Right kidney (tissue), 1 donor: ENCODE measurements around the gene CDC34.
A peak's percentile ranks its signal among the peaks of the same experiment; 100 is the strongest.

ENCODE experiments used
- DNase-seq: peaks from one replicate; pipeline ENCODE4 v3.0.0-alpha.2; 2016

Gene CDC34

DNA sequence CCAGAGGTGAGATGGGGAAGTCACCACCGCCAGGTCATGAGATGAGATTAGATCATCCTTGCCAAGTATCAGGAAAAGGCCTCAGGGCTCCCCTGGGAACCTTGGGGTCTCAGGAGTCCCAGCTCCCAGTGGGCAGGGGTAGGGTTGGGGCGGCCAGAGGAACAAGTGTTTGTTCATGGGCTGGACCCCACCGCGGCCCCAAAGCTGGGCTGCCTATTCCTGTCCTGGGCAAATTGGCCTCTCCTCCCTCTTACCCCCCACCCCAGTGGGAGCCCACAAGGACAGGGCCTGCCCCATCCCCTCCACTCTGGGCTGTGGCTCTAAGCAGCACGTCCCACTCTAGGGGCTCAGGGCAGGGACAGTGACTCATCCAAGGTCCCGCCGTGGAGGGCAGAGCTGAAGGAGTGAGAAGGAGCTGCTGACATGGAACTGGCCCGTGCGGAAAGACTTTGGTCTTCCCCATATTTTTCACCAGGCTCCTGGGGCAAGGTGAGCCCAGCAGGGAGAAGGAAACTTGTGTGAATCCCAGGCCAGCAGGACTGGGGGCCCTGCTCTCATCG, 54.1 kb downstream of the CDC34 start:
- DNase-seq = no peak

DNA sequence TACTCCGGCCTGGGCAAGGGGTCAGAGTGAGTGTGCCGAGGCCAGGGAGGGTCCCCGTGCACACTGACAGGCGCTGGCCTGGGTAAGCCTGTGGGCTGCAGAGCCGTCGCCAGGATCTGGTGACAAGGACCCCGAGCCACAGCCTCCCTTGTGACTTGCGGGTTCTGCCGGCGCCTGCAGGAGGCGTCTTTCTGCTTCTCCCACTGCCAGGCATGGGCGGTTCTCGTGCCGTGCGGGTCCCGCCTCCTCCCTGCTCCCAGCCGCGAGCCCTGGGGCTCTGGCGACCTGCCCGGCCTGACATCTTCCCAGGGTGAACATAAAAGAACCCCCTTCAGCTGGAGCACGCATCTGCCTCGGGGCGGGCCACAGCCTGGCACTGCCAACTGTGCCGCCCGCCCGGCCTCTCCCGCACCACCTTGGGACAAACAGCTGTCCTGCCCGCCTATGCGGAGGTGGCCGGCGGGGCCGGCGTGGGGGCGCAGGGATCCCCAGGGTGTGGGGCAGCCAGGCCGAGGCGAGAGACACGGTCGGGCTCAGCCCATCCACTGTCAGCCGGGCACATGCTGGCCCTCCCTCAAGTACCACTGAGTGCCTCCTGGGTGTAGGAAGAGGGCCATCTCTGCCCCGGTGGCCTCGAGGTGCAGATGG, 56.7 kb downstream of the CDC34 start:
- peak; percentile 55 for DNase-seq

DNA sequence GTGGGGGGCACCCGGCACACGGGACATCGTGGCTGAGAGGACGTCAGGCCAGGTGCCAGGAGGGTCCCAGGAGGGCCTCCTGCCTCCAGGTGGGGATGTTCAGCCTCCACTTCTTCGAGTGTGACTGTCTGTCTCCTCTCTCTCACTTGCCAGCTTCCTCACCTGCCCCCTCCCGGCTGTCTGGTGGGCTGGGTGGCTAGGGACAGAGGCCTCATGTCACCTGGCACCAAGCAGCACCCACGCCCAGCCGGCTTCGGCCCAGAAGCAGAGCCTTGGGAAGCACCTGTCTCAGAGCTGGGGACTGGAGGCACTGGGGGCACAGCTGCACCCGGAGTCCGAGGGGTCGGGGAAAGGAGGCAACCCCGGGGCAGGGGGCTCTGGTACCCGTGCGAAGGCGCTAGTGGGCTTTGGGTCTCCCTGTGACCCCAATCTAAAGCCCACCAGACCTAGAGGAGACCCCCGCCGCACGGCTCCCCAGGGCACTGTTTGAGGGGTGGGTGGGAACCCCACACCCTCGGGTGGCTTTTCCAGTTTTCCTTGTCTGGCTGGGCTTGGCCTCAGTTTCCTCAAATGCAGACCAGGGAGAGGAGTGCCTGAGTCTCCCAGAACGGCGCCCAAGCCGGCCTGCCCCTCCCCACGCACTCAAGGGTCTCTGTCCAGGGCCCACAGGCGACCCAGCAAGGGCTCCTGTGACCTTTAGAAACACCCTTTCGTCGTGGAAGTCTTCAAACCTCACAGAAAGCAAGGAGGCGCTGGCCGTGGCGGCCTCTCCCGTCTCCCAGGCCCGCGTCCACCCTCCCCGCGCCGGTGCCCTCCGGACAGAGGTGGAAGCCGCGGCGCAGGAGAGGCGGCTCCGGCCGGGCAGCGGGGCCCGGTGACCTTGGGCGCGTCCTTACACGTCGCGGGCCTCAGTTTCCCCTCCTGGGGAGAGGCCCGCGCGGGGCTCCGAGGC, 57.5 kb downstream of the CDC34 start:
- DNase-seq = peak; percentile 48

DNA sequence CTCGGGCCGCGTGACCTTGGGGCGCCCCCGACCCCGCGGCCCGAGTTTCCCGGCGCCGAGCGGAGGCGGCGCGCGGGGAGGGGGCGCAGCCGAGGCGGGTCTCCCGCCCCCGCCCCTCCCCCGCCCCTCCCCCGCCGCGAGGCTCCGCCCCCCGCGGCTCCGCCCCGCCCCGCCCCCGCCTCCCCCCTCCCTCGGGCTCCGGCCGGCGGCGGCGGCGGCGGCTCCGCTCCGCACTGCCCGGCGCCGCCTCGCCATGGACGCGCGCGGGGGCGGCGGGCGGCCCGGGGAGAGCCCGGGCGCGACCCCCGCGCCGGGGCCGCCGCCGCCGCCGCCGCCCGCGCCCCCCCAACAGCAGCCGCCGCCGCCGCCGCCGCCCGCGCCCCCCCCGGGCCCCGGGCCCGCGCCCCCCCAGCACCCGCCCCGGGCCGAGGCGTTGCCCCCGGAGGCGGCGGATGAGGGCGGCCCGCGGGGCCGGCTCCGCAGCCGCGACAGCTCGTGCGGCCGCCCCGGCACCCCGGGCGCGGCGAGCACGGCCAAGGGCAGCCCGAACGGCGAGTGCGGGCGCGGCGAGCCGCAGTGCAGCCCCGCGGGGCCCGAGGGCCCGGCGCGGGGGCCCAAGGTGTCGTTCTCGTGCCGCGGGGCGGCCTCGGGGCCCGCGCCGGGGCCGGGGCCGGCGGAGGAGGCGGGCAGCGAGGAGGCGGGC, 58.3 kb downstream of the CDC34 start, which contains the start of gene HCN2:
Gene HCN2 (plus strand): TSS at position 189 of the 703 bp plus-strand sequence. CDS start 65 bp downstream, at position 254.
- DNase-seq = no peak

DNA sequence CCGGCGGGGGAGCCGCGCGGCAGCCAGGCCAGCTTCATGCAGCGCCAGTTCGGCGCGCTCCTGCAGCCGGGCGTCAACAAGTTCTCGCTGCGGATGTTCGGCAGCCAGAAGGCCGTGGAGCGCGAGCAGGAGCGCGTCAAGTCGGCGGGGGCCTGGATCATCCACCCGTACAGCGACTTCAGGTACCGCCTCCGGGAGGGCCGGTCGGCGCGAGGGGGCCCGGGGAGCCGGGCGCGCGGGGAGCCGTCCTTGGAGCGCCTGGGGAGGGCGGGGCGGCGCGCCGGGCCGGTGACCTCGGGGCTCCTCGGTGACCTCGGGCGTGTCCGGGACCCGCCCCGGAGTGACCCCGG, 58.8 kb downstream of the CDC34 start:
- DNase-seq = no peak

DNA sequence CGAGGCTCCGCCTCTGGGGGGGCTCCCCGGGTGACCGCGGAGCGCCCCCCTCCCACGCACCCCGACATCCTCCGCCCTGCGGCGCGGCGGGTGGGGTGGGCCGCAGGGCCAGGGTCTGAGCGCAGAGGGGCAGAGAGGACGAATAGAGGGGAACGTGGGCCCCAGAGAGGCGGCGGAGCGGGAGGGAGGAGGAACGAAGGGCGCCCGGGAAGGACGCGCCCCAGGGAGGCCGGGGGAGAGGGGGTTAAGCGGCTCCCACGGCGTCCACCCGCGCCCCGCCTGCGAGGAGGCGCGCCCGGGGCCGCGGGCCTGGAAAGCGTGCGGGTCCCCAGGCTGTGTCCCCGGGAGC, 59.2 kb downstream of the CDC34 start:
- no peak for DNase-seq

DNA sequence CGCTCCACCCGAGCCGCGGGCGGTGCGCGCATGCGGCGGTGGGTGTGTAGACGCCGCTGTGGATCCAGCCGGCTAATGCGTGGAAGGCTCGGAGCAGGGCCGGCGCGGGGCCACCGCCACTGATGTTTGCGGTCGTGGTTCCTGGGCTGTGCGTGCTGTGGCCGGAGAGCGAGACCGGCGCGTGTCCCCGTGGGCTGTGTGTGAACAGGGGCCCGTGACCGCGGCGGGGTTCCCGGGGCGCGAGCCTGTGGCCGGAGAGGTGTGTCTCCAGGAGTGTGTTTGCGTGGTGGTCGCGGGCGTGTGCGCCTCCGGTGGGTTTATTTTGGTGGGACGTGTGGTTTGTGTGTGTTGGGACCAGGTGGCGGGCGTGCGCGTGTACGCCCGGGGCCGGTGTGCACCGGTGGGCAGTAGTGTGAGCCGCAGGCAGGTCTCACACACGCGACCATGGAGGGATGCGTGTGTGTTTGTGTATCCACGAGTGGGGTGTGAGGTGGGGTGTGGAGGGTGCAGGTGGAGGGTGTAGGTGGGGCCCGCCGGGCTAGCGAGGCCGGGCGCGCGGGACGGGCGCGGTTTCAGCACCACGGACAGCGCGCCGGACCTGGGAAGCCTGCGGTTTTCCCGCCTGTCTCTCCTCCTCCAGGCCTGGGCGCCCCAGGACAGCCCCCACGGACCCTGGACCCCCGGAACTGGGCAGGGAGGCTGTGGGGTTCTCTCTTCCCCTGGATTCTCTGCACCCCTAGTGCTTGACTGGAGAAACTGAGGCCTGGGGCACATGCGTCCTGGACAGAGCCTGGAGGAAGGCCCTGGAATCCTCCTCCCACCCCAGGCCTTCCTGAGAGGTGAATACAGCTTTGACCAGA, 59.8 kb downstream of the CDC34 start:
- peak; percentile 79 for DNase-seq
